GM18507 (cell line): ENCODE measurements around the gene RNF126.
"Not testable (repeated sequence)": the region's sequence is repeated elsewhere in the genome, so short reads cannot be mapped to it uniquely, and the experiment has no call there.

Experiments used
- DNase-seq: peaks from one replicate; pipeline ENCODE4 v3.0.0; 2011; ENCODE audit warnings: low read depth; ENCODE audit not compliant: insufficient read length; ENCODE audit errors: extremely low spot score
- FAIRE-seq: peaks from 2 replicates; lab custom pipeline; 2011; peaks lifted over from hg19 to GRCh38; lab: Jason Lieb, UNC

The RNF126 gene

DNA sequence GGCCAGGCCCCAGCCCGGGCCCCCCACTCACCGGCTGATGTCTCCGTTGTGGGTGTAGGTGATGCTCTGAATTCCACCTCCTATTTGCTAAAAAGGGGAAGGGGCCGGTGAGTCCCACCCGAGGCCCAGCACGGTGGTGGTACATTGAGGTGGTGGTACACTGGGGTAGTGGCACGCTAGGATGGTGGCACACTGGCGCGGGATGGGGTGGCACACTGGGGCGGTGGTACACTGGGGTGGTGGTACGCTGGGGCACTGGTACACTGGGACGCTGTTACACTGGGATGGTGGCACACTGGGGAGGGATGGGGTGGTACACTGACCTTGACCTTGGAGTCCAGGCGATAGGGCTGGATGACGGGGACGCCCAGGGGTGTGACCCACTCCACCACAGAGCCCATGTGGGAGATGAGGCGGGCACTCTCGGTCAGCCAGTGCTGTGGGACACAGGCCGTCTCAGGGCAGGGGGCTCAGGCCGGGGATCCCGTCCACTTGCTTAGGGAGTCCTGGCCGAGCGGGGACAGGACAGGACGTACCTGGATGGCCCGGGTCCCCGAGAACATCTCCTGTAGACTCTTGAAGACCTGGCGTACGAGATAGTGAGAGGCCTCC is 44.2 kb downstream of the RNF126 start:
- DNase-seq = no peak
- no peak for FAIRE-seq

DNA sequence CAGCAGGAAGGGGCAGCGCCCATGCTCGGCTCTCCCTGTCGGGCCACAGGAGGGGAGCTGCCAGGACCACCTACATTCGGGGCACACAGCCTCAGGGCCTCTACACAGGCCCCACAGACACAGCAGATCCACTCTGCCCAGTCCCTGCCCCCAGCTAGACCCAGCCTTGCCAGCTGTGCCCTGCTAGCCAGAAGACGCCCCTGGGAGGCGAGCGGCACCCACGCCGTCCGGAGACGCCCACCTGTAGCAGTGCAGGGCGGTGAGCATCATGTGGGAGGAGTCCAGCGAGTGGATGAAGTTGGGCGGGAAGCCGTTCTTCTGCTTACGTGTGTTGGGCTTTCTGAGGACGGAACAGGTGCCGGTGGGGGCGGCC is 44.8 kb downstream of the RNF126 start:
- FAIRE-seq = no peak
- no peak for DNase-seq

DNA sequence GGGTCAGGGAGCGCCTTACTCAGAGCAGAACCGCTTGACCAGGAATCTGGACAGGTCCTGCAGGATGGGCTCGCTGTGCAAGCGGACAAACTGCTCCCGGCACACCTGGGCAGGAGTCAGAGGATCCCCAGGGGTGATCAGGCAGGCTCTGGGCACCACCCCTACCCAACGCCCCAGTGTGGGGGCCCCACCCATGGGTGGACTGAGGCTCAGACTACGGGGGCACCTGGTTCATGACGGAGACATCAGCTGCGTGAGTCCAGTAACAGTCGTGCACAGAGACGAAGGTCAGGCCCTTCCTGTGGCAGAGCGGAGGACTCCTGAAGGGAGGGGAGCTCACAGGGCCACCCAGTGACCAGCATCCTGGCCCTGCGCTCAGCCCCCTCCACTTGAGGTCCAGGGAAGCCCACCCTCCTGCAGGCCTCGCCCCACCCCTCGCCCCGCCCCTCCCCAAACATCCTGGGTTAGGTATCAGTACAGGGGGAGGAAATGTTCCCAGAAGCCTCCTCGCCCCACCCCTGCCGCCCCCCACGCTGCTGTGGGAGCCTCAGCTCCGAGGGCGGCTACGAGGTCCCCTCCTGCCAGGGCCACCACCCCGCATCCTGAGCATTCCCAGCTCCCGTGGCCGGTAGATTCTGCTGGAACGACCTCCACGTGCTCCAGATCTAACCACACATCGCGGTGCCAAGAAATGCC is 45.3 kb downstream of the RNF126 start:
- no peak for DNase-seq
- no peak for FAIRE-seq

DNA sequence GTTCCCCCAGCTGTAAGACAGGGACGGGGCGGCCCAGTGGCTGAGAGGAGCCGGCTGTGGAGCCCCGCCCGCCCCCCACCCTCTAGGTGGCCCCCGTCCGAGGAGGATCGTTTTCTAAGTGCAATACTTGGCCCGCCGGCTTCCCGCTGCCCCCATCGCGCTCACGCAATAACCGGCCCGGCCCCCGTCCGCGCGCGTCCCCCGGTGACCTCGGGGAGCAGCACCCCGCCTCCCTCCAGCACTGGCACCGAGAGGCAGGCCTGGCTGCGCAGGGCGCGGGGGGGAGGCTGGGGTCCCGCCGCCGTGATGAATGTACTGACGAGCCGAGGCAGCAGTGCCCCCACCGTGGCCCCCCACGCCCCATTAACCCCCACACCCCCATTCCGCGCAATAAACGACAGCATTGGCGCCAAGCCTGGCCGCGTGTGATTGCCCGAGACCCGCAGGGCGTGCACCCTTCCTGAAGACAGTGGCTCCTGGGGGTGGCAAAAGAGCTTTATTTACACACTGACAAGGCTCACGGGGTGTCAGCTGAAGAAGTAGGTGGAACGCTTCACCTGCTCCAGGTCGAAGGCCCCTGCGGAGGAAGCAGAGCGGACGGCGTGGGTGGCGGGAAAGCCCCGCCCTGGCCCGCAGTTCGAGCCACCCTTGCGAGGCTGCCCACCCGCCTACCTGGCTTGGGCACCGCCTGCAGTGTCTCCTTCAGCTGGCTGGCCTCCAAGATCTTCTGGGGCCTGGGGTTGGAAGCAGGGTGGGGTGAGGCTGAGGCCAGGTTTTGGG is 46.1 kb downstream of the RNF126 start:
- DNase-seq (no peak), FAIRE-seq (no peak)

DNA sequence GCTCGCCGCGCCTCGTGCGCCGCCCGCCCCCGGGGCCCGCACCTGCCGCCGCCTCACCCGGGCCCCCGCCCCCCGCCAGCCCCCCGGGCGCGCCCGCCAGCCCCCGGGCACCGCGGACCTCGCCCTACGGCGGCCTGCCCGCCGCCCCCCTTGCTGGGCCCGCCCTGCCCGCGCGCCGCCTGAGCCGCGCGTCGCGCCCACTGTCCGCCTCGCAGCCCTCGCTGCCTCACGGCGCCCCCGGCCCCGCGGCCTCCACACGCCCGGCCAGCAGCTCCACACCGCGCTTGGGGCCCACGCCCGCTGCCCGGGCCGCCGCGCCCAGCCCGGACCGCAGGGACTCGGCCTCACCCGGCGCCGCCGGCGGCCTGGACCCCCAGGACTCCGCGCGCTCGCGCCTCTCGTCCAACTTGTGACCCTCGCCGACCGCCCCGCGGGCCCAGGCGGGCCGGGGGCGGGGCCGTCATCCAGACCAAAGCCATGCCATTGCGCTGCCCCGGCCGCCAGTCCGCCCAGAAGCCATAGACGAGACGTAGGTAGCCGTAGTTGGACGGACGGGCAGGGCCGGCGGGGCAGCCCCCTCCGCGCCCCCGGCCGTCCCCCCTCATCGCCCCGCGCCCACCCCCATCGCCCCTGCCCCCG is 46.8 kb downstream of the RNF126 start:
- FAIRE-seq = no peak

DNA sequence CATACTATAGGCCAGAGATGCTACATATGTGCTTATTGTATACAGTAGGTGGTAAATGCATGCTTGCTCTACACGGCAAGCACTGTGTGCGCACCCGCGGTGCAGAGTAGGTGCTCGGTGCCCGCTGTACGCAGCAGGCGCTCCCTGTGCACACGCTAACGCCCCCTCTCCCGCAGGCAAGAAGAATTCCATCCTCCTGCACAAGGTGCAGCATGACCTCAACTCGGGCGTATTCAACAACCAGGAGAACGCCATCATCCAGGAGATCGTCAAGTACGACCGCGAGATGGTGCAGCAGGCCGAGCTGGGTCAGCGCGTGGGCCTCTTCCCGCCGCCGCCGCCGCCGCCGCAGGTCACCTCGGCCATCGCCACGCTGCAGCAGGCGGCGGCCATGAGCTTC is 47.4 kb downstream of the RNF126 start:
- FAIRE-seq (no peak), DNase-seq (no peak)

More for the DNA sequence above, 46.8 kb downstream of the RNF126 start:
- DNase-seq = no peak

DNA sequence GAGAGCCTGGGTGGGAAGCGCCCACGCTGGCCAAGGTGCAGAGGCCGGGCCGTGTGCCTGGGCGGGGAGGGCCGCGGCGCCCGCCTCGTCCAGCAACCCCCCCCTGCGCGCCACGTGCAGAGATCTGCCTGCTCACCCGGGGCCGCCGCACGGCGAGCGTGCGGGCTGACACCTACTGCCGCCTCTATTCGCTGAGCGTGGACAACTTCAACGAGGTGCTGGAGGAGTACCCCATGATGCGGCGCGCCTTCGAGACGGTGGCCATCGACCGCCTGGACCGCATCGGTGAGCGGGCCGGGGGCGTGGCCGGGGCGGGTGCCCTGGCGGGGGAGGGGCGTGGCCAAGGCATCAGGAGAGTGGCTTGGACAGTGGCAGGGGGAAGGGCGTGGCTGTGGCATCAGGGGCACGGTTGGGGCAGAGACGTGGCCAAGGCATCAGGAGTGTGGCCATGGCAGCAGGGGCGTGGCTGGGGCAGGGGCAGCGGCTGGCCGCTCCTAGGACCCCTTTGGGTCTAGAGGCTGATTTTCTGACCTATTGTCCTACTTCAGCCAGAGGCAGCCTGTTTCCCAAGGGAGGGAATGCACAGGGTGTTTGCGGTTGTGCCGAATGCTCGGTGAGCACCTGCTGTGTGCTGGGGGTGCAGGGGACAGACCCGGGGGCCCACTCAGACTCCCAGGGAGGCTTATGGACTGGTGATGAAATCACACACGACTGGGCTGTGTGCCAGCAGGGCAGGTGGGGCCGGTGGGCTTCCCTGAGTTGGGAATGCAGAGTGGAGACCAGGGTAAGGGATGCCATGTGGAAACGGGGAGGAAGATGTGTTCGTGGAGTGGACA is 49.1 kb downstream of the RNF126 start:
- FAIRE-seq (no peak), DNase-seq (no peak)

DNA sequence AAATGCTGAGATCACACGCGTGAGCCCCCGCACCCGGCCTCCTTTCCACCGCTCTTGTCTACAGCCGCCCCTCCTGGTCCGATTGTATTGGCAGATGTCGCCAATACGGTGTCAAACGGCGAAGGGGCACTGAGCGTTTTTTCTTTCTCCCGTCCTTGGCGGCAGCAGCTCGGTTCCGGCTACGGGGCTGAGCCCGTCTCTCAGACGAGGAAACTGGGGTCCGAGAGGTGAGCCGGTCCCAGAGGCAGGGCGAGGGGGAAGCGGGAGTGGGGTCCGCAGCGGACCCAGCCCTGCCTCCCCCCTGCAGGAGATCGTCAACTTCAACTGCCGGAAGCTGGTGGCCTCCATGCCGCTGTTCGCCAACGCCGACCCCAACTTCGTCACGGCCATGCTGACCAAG is 50.1 kb downstream of the RNF126 start:
- no peak for FAIRE-seq
- no peak for DNase-seq

DNA sequence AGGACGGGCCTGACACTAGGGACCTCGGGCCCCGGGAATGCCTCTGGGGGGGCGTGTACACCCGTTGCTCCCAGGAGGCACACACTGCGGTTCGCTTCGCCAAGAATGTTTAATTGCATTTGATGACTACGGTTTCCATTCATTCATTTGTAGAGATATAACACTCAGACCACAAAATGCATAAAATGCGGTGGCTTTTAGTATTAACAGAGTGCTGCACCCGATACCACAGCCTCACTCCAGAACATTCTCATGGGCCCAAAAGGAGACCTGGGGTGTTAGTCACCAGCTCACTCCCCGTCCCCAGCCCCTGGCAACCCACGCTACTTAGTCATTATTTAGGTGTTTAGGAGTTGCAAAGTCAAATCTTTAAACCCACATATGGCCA is 51.5 kb downstream of the RNF126 start:
- FAIRE-seq (peak; percentile 60), DNase-seq (no peak)

DNA sequence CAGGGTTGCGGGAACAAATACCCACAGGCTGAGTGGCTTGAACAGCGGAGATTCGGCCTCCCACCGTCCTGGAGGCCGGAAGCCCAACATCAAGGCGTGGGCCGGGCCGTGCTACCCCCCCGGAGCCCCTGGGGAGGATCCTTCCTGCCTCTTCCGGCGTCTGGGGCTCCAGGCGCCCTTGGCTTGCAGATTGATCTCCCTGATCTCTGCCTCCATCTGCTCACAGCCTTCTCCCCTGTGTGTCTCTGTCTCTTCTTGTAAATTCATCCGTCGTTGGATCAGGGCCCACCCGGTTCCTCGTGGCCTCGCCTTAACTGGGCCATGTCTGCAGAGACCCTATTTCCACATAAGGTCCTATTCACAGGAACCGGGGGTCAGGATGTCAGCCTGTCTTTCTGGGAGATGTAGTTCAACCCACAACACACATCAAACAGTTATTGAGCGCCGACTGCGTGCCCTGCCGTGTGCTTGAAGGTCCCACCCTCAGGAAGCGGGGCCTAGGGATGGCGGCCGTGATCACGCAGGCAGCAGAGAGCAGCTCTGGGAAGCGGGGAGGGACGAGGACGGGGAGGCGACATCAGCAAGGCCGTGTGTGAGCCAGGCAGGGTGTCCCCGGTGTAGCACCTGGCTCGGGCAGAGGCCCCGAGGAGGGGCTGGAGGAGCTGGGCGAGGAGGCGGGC is 52.1 kb downstream of the RNF126 start:
- FAIRE-seq (peak; percentile 80), DNase-seq (no peak)

DNA sequence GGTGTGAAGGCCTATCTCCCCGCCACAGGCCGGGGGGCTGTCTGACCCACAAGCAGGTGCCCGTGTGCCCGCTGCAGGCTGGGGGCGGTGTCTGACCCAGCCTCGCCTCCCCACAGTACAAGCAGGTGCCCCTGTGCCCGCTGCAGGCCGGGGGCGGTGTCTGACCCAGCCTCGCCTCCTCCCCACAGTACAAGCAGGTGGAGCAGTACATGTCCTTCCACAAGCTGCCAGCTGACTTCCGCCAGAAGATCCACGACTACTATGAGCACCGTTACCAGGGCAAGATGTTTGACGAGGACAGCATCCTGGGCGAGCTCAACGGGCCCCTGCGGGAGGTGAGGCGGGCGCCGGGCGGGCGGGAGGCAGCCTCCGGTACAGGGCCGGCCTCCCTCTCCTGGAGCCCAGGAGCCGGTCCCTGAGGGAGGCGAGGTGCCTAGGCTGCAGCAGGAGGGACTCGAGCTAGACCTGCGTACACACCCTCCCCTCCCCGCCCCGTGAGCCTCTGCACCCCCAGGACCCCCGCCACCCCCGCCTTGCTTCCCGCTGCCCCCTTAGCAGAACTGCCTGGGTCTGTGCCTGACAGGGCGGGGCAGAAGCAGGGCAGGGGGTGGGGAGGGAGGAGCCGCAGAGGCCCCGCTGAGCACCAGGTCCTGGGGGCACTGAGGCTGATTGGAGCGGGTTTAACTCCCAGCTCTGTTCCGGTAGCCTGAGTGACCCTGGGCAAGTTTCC is 52.8 kb downstream of the RNF126 start:
- DNase-seq (no peak), FAIRE-seq (no peak)

DNA sequence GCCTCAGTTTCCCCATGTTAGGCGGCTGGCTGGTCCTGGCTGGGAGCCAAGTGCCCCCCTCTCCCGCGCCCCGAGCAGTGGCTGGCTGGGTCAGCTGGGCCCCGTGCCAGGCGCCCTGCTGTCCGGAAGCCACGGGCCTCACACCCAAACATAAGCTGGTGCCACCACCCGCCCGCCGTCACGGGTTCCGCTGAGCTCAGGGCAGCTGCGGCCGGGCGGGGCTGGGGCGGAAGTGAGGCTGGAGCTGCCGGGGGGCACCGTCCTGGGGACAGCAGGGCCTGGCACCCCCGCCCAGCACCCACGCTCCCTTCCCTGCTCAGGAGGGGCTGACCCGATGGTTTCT is 54.0 kb downstream of the RNF126 start:
- no peak for DNase-seq
- no peak for FAIRE-seq

DNA sequence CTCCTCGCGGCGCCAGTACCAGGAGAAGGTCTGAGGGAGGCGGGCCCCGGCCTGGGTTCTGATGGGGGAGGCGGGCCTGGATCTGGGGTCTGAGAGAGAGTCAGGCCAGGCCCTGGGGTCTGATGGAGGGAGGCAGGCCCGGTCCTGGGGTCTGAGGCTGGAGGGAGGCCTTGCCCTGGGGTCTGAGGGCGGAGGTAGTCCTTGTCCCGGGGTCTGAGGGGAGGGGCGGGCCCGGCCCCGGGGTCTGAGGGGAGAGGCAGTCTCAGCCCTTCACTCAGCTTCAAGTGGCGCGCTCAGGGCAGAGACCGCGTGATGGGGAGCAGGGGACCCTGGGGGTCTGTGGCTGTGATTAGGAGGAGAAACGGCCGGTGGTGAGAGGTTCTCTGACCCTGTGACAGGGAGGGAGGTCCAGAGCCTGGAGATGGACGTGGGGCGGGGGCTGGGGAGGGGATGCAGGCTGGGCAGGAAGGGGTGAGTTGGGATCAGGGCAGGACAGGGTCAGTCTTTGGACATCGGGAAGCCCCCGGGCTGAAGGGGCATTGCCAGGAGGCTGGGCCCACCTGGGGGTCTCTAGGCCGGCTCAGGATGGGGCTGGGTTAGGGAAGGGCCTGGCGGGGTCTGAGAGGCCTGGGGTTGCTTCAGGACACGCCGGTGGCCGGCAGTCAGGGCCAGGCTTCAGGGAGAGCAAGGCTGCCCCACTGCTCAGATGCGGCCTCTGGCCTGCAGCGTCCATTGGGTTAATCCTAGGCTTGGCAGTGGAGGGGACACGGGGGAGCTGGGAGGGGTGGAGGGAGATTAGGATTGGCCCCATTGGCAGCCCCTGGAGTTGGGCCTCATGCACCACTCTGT is 54.6 kb downstream of the RNF126 start:
- DNase-seq = no peak
- no peak for FAIRE-seq

DNA sequence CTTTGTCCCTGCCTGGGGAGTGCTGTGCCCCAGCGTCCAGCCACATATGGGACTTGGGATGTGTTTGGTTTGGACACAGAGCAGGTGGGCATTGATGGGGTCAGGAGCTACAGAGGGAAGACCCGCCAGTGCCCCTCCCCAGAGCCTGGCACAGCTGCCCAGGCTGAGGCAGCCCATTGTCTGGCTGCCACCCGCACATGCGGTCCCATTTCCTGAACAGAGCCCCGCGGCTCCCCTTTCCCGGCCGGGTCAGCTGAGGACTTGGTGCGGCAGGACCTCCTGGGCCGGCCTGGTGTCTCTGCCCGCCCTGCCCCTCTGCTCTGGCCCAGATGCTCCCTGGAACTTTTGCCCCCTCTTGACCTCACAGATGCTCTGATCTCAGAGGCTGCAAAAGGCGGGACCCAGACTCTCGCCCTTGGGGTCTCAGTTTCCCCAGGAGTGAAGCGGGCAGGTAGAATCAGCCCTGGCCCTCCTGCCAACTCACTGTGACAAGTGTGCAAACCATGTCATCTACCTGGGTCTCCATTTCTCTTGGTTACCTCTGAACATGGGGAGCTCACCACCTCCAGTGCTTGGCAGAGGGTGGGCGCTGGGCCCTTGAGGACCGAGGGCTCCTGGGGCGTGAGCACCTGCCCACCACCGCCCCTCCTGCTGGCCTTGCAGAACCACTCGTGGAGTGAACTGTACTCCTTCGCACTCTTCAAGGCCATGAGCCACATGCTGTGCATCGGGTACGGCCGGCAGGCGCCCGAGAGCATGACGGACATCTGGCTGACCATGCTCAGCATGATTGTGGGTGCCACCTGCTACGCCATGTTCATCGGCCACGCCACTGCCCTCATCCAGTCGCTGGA is 55.5 kb downstream of the RNF126 start:
- FAIRE-seq (no peak), DNase-seq (no peak)

DNA sequence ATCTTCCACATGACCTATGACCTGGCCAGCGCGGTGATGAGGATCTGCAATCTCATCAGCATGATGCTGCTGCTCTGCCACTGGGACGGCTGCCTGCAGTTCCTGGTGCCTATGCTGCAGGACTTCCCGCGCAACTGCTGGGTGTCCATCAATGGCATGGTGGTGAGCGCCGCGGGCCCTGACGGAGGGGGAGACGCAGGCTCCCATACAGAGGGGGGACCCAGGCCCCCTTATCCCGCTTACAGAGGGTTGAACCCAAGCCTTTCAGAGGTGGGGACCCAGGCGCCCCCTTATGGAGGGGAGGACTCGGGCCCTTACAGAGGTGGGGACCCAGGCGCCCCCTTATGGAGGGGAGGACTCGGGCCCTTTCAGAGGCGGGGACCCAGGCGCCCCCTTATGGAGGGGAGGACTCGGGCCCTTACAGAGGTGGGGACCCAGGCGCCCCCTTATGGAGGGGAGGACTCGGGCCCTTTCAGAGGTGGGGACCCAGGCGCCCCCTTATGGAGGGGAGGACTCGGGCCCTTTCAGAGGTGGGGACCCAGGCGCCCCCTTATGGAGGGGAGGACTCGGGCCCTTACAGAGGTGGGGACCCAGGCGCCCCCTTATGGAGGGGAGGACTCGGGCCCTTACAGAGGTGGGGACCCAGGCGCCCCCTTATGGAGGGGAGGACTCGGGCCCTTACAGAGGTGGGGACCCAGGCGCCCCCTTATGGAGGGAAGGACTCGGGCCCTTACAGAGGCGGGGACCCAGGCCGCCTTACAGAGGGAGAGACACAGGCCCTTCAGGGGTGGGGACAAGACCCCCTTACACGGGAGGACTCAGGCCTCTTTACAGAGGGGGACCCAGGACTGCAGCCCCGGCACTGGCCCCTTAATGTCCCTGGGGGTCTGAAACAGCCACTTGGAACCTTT is 57.7 kb downstream of the RNF126 start:
- not testable (repeated sequence) for FAIRE-seq, DNase-seq

DNA sequence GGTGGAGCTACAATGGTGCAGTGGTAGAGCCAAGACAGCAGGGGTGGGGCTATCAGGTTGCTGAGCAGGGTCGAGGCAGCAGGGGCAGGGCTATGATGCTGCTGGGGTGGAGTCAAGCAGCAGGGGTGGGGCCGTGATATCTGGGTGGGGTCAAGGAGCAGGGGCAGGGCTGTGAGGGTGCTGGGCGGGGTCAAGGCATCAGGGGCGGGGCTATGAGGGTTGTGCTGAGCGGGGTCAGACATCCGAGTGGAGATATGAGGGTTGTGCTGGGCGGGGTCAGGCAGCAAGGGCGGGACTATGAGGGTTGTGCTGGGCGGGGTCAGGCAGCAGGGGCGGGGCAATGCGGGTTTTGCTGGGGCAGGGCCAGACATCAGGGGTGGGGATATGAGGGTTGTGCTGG is 58.7 kb downstream of the RNF126 start:
- DNase-seq (no peak), FAIRE-seq (no peak)
